ENCODE results near the gene LACTB. TPM values are rescaled to one million over a fixed set of nuclear protein-coding genes. Genes with fewer than 3 reads are reported as not detected.

Gene LACTB
- total and polyA plus RNA-seq, 2 of the 4 experiments (the other 2 are of a cell fraction) = 12.9 to 32.7 TPM

DNA sequence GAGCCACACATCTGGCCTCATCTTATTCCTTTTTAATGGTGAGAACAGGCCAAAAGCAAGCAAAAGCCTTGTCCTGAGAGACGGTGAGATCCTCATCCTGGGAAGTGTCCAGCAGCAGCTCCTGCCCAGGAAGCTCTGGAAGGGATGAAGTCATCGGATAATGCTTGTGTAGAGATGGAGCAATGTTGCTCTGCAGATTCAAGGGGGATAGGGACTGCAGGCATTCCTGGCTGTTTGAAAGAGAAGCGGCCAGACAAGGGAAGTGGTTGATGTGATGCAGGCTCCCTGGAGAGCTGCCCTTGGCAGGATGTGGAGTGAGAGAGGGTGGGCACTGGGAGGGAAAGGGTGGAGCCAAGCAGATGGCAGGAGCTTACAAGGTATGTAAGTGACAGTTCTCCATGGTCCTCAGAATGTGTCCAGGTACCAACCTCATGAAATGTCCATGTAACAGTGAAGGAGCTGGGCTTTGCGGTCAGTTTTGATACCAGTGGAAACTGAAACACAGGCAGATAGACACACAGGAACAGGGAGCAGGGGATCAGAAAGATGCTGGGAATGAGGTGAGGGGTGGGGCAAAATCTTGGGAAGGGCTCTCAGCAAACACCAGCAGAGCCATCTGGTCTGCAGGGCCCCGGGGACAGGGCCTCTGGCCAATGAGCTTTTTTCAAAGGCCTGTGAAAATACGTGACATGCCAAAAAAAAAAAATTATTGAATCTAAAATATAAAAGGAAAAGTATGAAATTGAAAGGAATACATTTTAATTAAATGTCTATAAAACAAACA, 32.2 kb upstream of the LACTB start:
- H3K9me1 ChIP-seq (ENCODE audit: insufficient read depth, low read length) = peaks cover 13% of the 10 kb centered on the region
- 0% methylated on average over 3 of the region's 6 CpGs; no CpG with 5 or more reads in 1 of the 2 experiments for WGBS, 2 experiments (ENCODE audit: extremely low coverage in 2 of 2, insufficient read length in 1 of 2)
- peak overlapping the region; percentile 91 for H2BK5ac ChIP-seq (ENCODE audit: low read depth, low read length, poor library complexity, severe bottlenecking)
- intact Hi-C loops (cut with micrococcal nuclease) = loop anchor here (1.0 to 10.0 kb wide), 3 partner anchors 19 to 315 kb away; no protein-coding TSS in a partner anchor
- 0 out of 2 replicates have a peak overlapping the region, but pooled peaks have one; percentile 44 for H3K56ac ChIP-seq (ENCODE audit: extremely low read depth, insufficient read depth, low read length)
- peak overlapping the region; percentile 87 for H3K23ac ChIP-seq (ENCODE audit: low read depth, low read length)
- peak overlapping the region; percentile 6; the same call in 1 of the 2 replicates for H3K4me2 ChIP-seq (ENCODE audit: low read depth, low read length)
- no peak overlapping the region for H3K4me3 ChIP-seq (ENCODE audit: insufficient read depth, low read depth, low read length)
- H4K91ac ChIP-seq (ENCODE audit: insufficient read depth, low read depth, low read length) = peak overlapping the region; percentile 93
- H2AK5ac ChIP-seq (ENCODE audit: low read depth, low read length) = peak overlapping the region; percentile 82
- no peaks in the 10 kb centered on the region for H3K27me3 ChIP-seq (ENCODE audit: control insufficient read depth, insufficient read depth, low read length)
- H2AK9ac ChIP-seq (replicated peaks; ENCODE audit: low read depth, low read length, poor library complexity) = peak overlapping the region; percentile 57
- H4K20me1 ChIP-seq (ENCODE audit: insufficient read depth, low read length) = no peaks in the 10 kb centered on the region
- peak overlapping the region; percentile 71 for H3K18ac ChIP-seq (ENCODE audit: low read depth, low read length)
- dilution Hi-C loops (cut with HindIII; ENCODE audit: low sequenced_read_pairs, unreplicated experiment) = no loop called here
- ChIA-PET CTCF (interaction anchor here (0.6 to 1.2 kb wide), 3 partner anchors 41 to 416 kb away, joined by 3 read pairs; no protein-coding TSS in a partner anchor), POLR2A (ENCODE audit: unreplicated experiment) (interaction anchor here (0.6 to 1.2 kb wide), 3 partner anchors 37 to 100 kb away, joined by 3 to 8 read pairs (median 5); partner anchors contain the start of gene RAB8B)
- H3K9me3 ChIP-seq (ENCODE audit: control insufficient read depth, insufficient read depth, low read length) = no peaks in the 10 kb centered on the region
- in situ Hi-C loops (cut with MboI; ENCODE audit: low sequenced_read_pairs) = no loop called here
- no peak for TF ChIP-seq FOS (IDR thresholded peaks at IDR 0.05; ENCODE audit: low read depth, low read length)
- no peak for TF ChIP-seq POLR2A (IDR thresholded peaks at IDR 0.05; ENCODE audit: low read depth, low read length)
- peak; percentile 95 for TF ChIP-seq CEBPB (IDR thresholded peaks at IDR 0.05; ENCODE audit: low read depth, low read length)
- TF ChIP-seq RAD21 (IDR thresholded peaks at IDR 0.05; ENCODE audit: low read length) = 0 out of 2 replicates have a peak, but pooled peaks have one; percentile 16
- TF ChIP-seq, protein P1, sequence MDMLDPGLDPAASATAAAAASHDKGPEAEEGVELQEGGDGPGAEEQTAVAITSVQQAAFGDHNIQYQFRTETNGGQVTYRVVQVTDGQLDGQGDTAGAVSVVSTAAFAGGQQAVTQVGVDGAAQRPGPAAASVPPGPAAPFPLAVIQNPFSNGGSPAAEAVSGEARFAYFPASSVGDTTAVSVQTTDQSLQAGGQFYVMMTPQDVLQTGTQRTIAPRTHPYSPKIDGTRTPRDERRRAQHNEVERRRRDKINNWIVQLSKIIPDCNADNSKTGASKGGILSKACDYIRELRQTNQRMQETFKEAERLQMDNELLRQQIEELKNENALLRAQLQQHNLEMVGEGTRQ (IDR thresholded peaks at IDR 0.05; ENCODE audit: low read depth, low read length) = no peak
- H2BK120ac ChIP-seq (ENCODE audit: low read depth, low read length) = peak overlapping the region; percentile 96
- peak overlapping the region; percentile 83 for H2AFZ ChIP-seq (replicated peaks; ENCODE audit: low read length, poor library complexity)
- H3K36me3 ChIP-seq (ENCODE audit: control insufficient read depth, insufficient read depth, low read length) = no peaks in the 10 kb centered on the region
- peaks cover 0 to 6% of the 10 kb centered on the region in 2 experiments; a peak in 2 of 4 replicates for H3K79me1 ChIP-seq (ENCODE audit: low read depth in 1 of 2, low read length in 2 of 2)
- ATAC-seq (ENCODE audit: low read depth) = peak; percentile 86
- H2BK15ac ChIP-seq (ENCODE audit: low read depth, low read length) = peak overlapping the region; percentile 95; the same call in 2 of the 3 replicates
- H4K5ac ChIP-seq (ENCODE audit: low read depth, low read length) = peak overlapping the region; percentile 73
- H2BK20ac ChIP-seq (ENCODE audit: low read depth, low read length) = peak overlapping the region; percentile 87
- DNase-seq = peak; percentile 97
- H3K4me1 ChIP-seq (ENCODE audit: control insufficient read depth, insufficient read depth, low read length) = peaks cover 24% of the 10 kb centered on the region
- H3K14ac ChIP-seq (replicated peaks; ENCODE audit: low read depth, low read length) = peak overlapping the region; percentile 88
- peak overlapping the region; percentile 31 for H3K9ac ChIP-seq (ENCODE audit: low read depth, low read length)
- H3K4ac ChIP-seq (ENCODE audit: low read depth, low read length) = peak overlapping the region; percentile 92
- H4K8ac ChIP-seq (ENCODE audit: low read depth in 2 of 2, low read length in 2 of 2) = peak overlapping the region; percentile 27 to 90; a peak in 3 of 4 replicates
- H3K27ac ChIP-seq (ENCODE audit: insufficient read depth, low read length) = peak overlapping the region; percentile 80
- no TSS peak for BruUV-seq (replicated peaks)

All from IMR-90 (cell line).